A549 treated with AZD9567 at 1 μM for 4 hours (cell line): ENCODE results near the gene CKS2. TPM values are rescaled to one million over a fixed set of nuclear protein-coding genes. Genes with fewer than 3 reads are reported as not detected.

Experiments used
- total RNA-seq: library from RNA; stranded (reverse); fragments of 200-300 nt; extraction: Qiagen RNA extraction; gene quantifications from 5 replicates; pipeline ENCODE4 v1.2.3, GENCODE V29; 2022; ENCODE audit not compliant: insufficient read depth

The CKS2 gene
- total RNA-seq, result 388 to 535 TPM (median 411 TPM) in 5 replicates

GRCh38 chr9:89310475-89311345 is at the start of gene CKS2:
Gene CKS2, plus strand, starts transcription at chr9:89311195. Its CDS starts 98 bp downstream, at chr9:89311293.

GRCh38 chr9:89318123-89319014 is 7.4 kb downstream of the CKS2 start, which contains the start of gene SECISBP2:
Gene SECISBP2, plus strand, starts transcription at chr9:89318500. Its CDS starts 77 bp downstream, at chr9:89318577.

Other genes with a start within 250 kb of the CKS2 start
- 0.20 to 0.39 TPM (median 0.22 TPM) in 5 replicates for gene SHC3, start 132.4 kb upstream of the CKS2 start, total RNA-seq
- 20.0 to 23.3 TPM (median 21.4 TPM) in 5 replicates for gene SECISBP2, start 7.3 kb downstream of the CKS2 start, total RNA-seq
- 4.1 to 6.3 TPM (median 5.5 TPM) in 5 replicates for gene SEMA4D, start 186.9 kb downstream of the CKS2 start, total RNA-seq